ENCODE data around the gene RNF41.
A peak's percentile ranks its signal among the peaks of the same experiment; 100 is the strongest.

The RNF41 gene

GRCh38 chr12:56189918-56190694, 31.6 kb downstream of the RNF41 start:
- Histone ChIP-seq H4K8ac (ENCODE audit: low read depth, low read length) (no peak overlapping the region), H4K5ac (ENCODE audit: low read length) (no peak overlapping the region), H3K79me1 (ENCODE audit: low read length) (peaks cover 8% of the 10 kb centered on the region), H3K9ac (ENCODE audit: low read length) (peak overlapping the region; percentile 98), H2BK120ac (ENCODE audit: low read depth, low read length) (peak overlapping the region; percentile 23), H3K27me3 (ENCODE audit: insufficient read depth, low read length, poor library complexity) (no peaks in the 10 kb centered on the region), H2BK5ac (ENCODE audit: low read length) (peak overlapping the region; percentile 76), H3K36me3 (ENCODE audit: control insufficient read depth, insufficient read depth, low read length) (no peaks in the 10 kb centered on the region), H3K4me3 (ENCODE audit: low read length) (peak overlapping the region; percentile 97), H2BK15ac (replicated peaks; ENCODE audit: low read depth) (no peak overlapping the region), H3K79me2 (ENCODE audit: control insufficient read depth, insufficient read depth, low read length) (peaks cover 26% of the 10 kb centered on the region), H3K18ac (ENCODE audit: low read length) (peak overlapping the region; percentile 13), H3K4me2 (ENCODE audit: low read length) (peak overlapping the region; percentile 91), H3K56ac (ENCODE audit: low read length) (peak overlapping the region; percentile 97), H3K23ac (ENCODE audit: low read length) (no peak overlapping the region), H2AK5ac (ENCODE audit: low read length) (no peak overlapping the region), H3K27ac (ENCODE audit: low read depth, low read length) (peak overlapping the region; percentile 85), H3K4ac (ENCODE audit: low read depth, low read length) (peak overlapping the region; percentile 60), H3K4me1 (ENCODE audit: control insufficient read depth, low read depth, low read length) (peaks cover 5% of the 10 kb centered on the region)
- WGBS (ENCODE audit: extremely low coverage, insufficient coverage, low lambda C conversion rate) = no CpG with 5 or more reads among the region's 42 CpGs
- peak; percentile 95 for DNase-seq

GRCh38 chr12:56189099-56189917, 32.4 kb downstream of the RNF41 start, which contains the start of gene SMARCC2:
TSS of gene SMARCC2 (minus strand) at chr12:56189483. CDS start at chr12:56189461, 22 bp downstream.
- Histone ChIP-seq H4K8ac (ENCODE audit: low read depth, low read length) (peak within 1 kb of the TSS; percentile 16), H2BK5ac (ENCODE audit: low read length) (peak within 1 kb of the TSS; percentile 76), H3K79me1 (ENCODE audit: low read length) (peaks cover 8% of the 10 kb centered on the region), H3K9ac (ENCODE audit: low read length) (peak within 1 kb of the TSS; percentile 98), H2AK5ac (ENCODE audit: low read length) (no peak within 1 kb of the TSS), H3K4me1 (ENCODE audit: control insufficient read depth, low read depth, low read length) (peaks cover 5% of the 10 kb centered on the region), H3K79me2 (ENCODE audit: control insufficient read depth, insufficient read depth, low read length) (peaks cover 26% of the 10 kb centered on the region), H3K18ac (ENCODE audit: low read length) (peak within 1 kb of the TSS; percentile 97), H3K27ac (ENCODE audit: low read depth, low read length) (peak within 1 kb of the TSS; percentile 95), H3K27me3 (ENCODE audit: insufficient read depth, low read length, poor library complexity) (no peaks in the 10 kb centered on the region), H3K4me2 (ENCODE audit: low read length) (peak within 1 kb of the TSS; percentile 91), H2BK15ac (replicated peaks; ENCODE audit: low read depth) (no peak within 1 kb of the TSS), H3K36me3 (ENCODE audit: control insufficient read depth, insufficient read depth, low read length) (peaks cover 4% of the 10 kb centered on the region), H3K23ac (ENCODE audit: low read length) (peak within 1 kb of the TSS; percentile 75), H4K5ac (ENCODE audit: low read length) (no peak within 1 kb of the TSS), H3K4me3 (ENCODE audit: low read length) (peak within 1 kb of the TSS; percentile 97), H2BK120ac (ENCODE audit: low read depth, low read length) (peak within 1 kb of the TSS; percentile 23), H3K56ac (ENCODE audit: low read length) (peak within 1 kb of the TSS; percentile 97), H3K4ac (ENCODE audit: low read depth, low read length) (peak within 1 kb of the TSS; percentile 60)
- DNase-seq = peak; percentile 95
- no CpG with 5 or more reads among the region's 93 CpGs for WGBS (ENCODE audit: extremely low coverage, insufficient coverage, low lambda C conversion rate)

DNA sequence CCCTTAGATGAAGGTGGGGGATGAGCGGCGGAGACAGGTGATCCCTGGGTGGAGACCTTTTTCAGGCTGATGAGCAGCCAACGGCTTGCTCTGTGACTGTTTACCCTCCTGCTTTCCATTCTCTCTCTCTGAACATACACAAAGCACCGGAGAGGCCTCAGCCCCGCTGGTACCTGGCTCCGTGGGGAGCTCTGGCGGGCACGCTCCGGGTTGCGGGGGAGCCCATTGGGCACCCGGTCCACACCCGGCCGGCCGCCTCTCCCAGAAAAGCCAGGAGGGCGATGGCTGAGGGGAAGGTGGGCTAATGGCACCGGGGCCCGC, 33.0 kb downstream of the RNF41 start:
- WGBS (ENCODE audit: extremely low coverage, insufficient coverage, low lambda C conversion rate) = no CpG with 5 or more reads among the region's 17 CpGs
- peak overlapping the region; percentile 32 for H2BK5ac ChIP-seq (ENCODE audit: low read length)
- peak; percentile 42 for DNase-seq
- peak overlapping the region; percentile 95 for H3K4me3 ChIP-seq (ENCODE audit: low read length)
- H3K79me2 ChIP-seq (ENCODE audit: control insufficient read depth, insufficient read depth, low read length) = peaks cover 26% of the 10 kb centered on the region
- H2AK5ac ChIP-seq (ENCODE audit: low read length) = no peak overlapping the region
- no peak overlapping the region for H4K5ac ChIP-seq (ENCODE audit: low read length)
- H3K4me1 ChIP-seq (ENCODE audit: control insufficient read depth, low read depth, low read length) = peaks cover 5% of the 10 kb centered on the region
- peaks cover 8% of the 10 kb centered on the region for H3K79me1 ChIP-seq (ENCODE audit: low read length)
- H3K27me3 ChIP-seq (ENCODE audit: insufficient read depth, low read length, poor library complexity) = no peaks in the 10 kb centered on the region
- peak overlapping the region; percentile 60 for H3K4ac ChIP-seq (ENCODE audit: low read depth, low read length)
- no peak overlapping the region for H2BK15ac ChIP-seq (replicated peaks; ENCODE audit: low read depth)
- peak overlapping the region; percentile 94 for H3K56ac ChIP-seq (ENCODE audit: low read length)
- H3K23ac ChIP-seq (ENCODE audit: low read length) = peak overlapping the region; percentile 75
- peaks cover 7% of the 10 kb centered on the region for H3K36me3 ChIP-seq (ENCODE audit: control insufficient read depth, insufficient read depth, low read length)
- H4K8ac ChIP-seq (ENCODE audit: low read depth, low read length) = no peak overlapping the region
- H3K9ac ChIP-seq (ENCODE audit: low read length) = peak overlapping the region; percentile 78
- H2BK120ac ChIP-seq (ENCODE audit: low read depth, low read length) = no peak overlapping the region
- H3K4me2 ChIP-seq (ENCODE audit: low read length) = peak overlapping the region; percentile 78
- H3K18ac ChIP-seq (ENCODE audit: low read length) = peak overlapping the region; percentile 97
- H3K27ac ChIP-seq (ENCODE audit: low read depth, low read length) = peak overlapping the region; percentile 78

- peaks cover 10% of the 10 kb centered on the region for H3K36me3 ChIP-seq (ENCODE audit: control insufficient read depth, insufficient read depth, low read length)
- no peaks in the 10 kb centered on the region for H3K27me3 ChIP-seq (ENCODE audit: insufficient read depth, low read length, poor library complexity)
- no peak overlapping the region for H3K4ac ChIP-seq (ENCODE audit: low read depth, low read length)
- no peak overlapping the region for H2BK120ac ChIP-seq (ENCODE audit: low read depth, low read length)
- peak overlapping the region; percentile 78 for H3K27ac ChIP-seq (ENCODE audit: low read depth, low read length)
- H2AK5ac ChIP-seq (ENCODE audit: low read length) = no peak overlapping the region
- H4K5ac ChIP-seq (ENCODE audit: low read length) = no peak overlapping the region
- no peak overlapping the region for H2BK15ac ChIP-seq (replicated peaks; ENCODE audit: low read depth)
- H3K23ac ChIP-seq (ENCODE audit: low read length) = no peak overlapping the region
- H3K4me1 ChIP-seq (ENCODE audit: control insufficient read depth, low read depth, low read length) = peaks cover 5% of the 10 kb centered on the region
- H3K4me2 ChIP-seq (ENCODE audit: low read length) = peak overlapping the region; percentile 78
- no peak overlapping the region for H4K8ac ChIP-seq (ENCODE audit: low read depth, low read length)
- no peak overlapping the region for H2BK5ac ChIP-seq (ENCODE audit: low read length)
- peaks cover 26% of the 10 kb centered on the region for H3K79me2 ChIP-seq (ENCODE audit: control insufficient read depth, insufficient read depth, low read length)
- no CpG with 5 or more reads among the region's 10 CpGs for WGBS (ENCODE audit: extremely low coverage, insufficient coverage, low lambda C conversion rate)
- H3K79me1 ChIP-seq (ENCODE audit: low read length) = peaks cover 10% of the 10 kb centered on the region
- H3K4me3 ChIP-seq (ENCODE audit: low read length) = peak overlapping the region; percentile 95
- peak; percentile 75 for DNase-seq
- peak overlapping the region; percentile 78 for H3K9ac ChIP-seq (ENCODE audit: low read length)
- H3K56ac ChIP-seq (ENCODE audit: low read length) = peak overlapping the region; percentile 94
- peak overlapping the region; percentile 97 for H3K18ac ChIP-seq (ENCODE audit: low read length)
These were observed 33.5 kb downstream of the RNF41 start for GRCh38 chr12:56188131-56188777.

GRCh38 chr12:56186957-56187356, 34.8 kb downstream of the RNF41 start:
- WGBS (ENCODE audit: extremely low coverage, insufficient coverage, low lambda C conversion rate) = no CpG with 5 or more reads among the region's 2 CpGs
- Histone ChIP-seq H3K56ac (ENCODE audit: low read length) (no peak overlapping the region), H3K23ac (ENCODE audit: low read length) (no peak overlapping the region), H3K36me3 (ENCODE audit: control insufficient read depth, insufficient read depth, low read length) (peaks cover 10% of the 10 kb centered on the region), H3K79me1 (ENCODE audit: low read length) (peaks cover 10% of the 10 kb centered on the region), H3K27ac (ENCODE audit: low read depth, low read length) (no peak overlapping the region), H3K4me3 (ENCODE audit: low read length) (no peak overlapping the region), H4K8ac (ENCODE audit: low read depth, low read length) (no peak overlapping the region), H3K27me3 (ENCODE audit: insufficient read depth, low read length, poor library complexity) (no peaks in the 10 kb centered on the region), H2AK5ac (ENCODE audit: low read length) (no peak overlapping the region), H3K4me1 (ENCODE audit: control insufficient read depth, low read depth, low read length) (peaks cover 5% of the 10 kb centered on the region), H3K79me2 (ENCODE audit: control insufficient read depth, insufficient read depth, low read length) (peaks cover 26% of the 10 kb centered on the region), H3K18ac (ENCODE audit: low read length) (no peak overlapping the region), H3K4me2 (ENCODE audit: low read length) (no peak overlapping the region), H2BK5ac (ENCODE audit: low read length) (no peak overlapping the region), H2BK120ac (ENCODE audit: low read depth, low read length) (no peak overlapping the region), H3K4ac (ENCODE audit: low read depth, low read length) (no peak overlapping the region), H2BK15ac (replicated peaks; ENCODE audit: low read depth) (no peak overlapping the region), H3K9ac (ENCODE audit: low read length) (no peak overlapping the region), H4K5ac (ENCODE audit: low read length) (no peak overlapping the region)
- DNase-seq = no peak

All from mesendoderm (in vitro differentiated cells).